GM12892 (cell line): Measurements from ENCODE around the gene ASPSCR1.

Experiments used
- POLR2AphosphoS5 ChIP-seq: IDR thresholded peaks from 2 replicates; pipeline ENCODE4 v1.6.1; 2011; ENCODE audit warnings: low read depth, low read length, control low read depth
- TAF1 ChIP-seq: IDR thresholded peaks from 2 replicates; pipeline ENCODE4 v1.6.1; 2011; ENCODE audit warnings: low read depth, mild to moderate bottlenecking, control low read depth, low read length, borderline replicate concordance

GRCh38 chr17:82021900-82022309, 44.5 kb downstream of the ASPSCR1 start:
- no peak for TF ChIP-seq TAF1
- no peak for TF ChIP-seq POLR2AphosphoS5
